ENCODE results near the gene PSMD4.

Gene PSMD4

GRCh38 chr1:151312411-151312810 is 57.9 kb downstream of the PSMD4 start:
- in situ Hi-C loops (cut with MboI; ENCODE audit: low sequenced_read_pairs, unreplicated experiment): no loop called here
- no peak for TF ChIP-seq CTCF (IDR thresholded peaks at IDR 0.05; ENCODE audit: borderline replicate concordance, control extremely low read depth, extremely low read depth, insufficient read depth, missing control alignments)
- no peak for DNase-seq (ENCODE audit: low spot score)

- in situ Hi-C loops (cut with MboI; ENCODE audit: low sequenced_read_pairs, unreplicated experiment): no loop called here
- no peak for TF ChIP-seq CTCF (IDR thresholded peaks at IDR 0.05; ENCODE audit: borderline replicate concordance, control extremely low read depth, extremely low read depth, insufficient read depth, missing control alignments)
- DNase-seq (ENCODE audit: low spot score): no peak
These were observed 58.3 kb downstream of the PSMD4 start for GRCh38 chr1:151312826-151313225.

- in situ Hi-C loops (cut with MboI; ENCODE audit: low sequenced_read_pairs, unreplicated experiment): no loop called here
- TF ChIP-seq CTCF (IDR thresholded peaks at IDR 0.05; ENCODE audit: borderline replicate concordance, control extremely low read depth, extremely low read depth, insufficient read depth, missing control alignments): no peak
- DNase-seq (ENCODE audit: low spot score): no peak
These were observed 59.0 kb downstream of the PSMD4 start for GRCh38 chr1:151313501-151313900.

GRCh38 chr1:151314137-151314875 is 59.8 kb downstream of the PSMD4 start:
- DNase-seq (ENCODE audit: low spot score): no peak
- TF ChIP-seq CTCF (IDR thresholded peaks at IDR 0.05; ENCODE audit: borderline replicate concordance, control extremely low read depth, extremely low read depth, insufficient read depth, missing control alignments): no peak
- in situ Hi-C loops (cut with MboI; ENCODE audit: low sequenced_read_pairs, unreplicated experiment): no loop called here

- in situ Hi-C loops (cut with MboI; ENCODE audit: low sequenced_read_pairs, unreplicated experiment): no loop called here
These were observed 61.2 kb downstream of the PSMD4 start for GRCh38 chr1:151315565-151316235.

More at GRCh38 chr1:151315565-151316235, 61.2 kb downstream of the PSMD4 start:
- DNase-seq (ENCODE audit: low spot score): no peak
- no peak for TF ChIP-seq CTCF (IDR thresholded peaks at IDR 0.05; ENCODE audit: borderline replicate concordance, control extremely low read depth, extremely low read depth, insufficient read depth, missing control alignments)

Data from GM13976 (cell line).